Measurements from ENCODE around the gene DOCK9. TPM values are rescaled to one million over a fixed set of nuclear protein-coding genes. Genes with fewer than 3 reads are reported as not detected.

DOCK9 gene
- total and polyA plus RNA-seq, 2 experiments from 2014 or later, result 16.4 to 38.9 TPM

GRCh38 chr13:98787173-98787572 is 190.7 kb downstream of the DOCK9 start:
- Histone ChIP-seq H3K4me1 (ENCODE audit: insufficient read depth) (peaks cover 4% of the 10 kb centered on the region), H3K79me2 (no peaks in the 10 kb centered on the region), H4K20me1 (ENCODE audit: insufficient read depth, poor library complexity, severe bottlenecking) (no peaks in the 10 kb centered on the region), H3K9me3 (ENCODE audit: low read depth) (no peaks in the 10 kb centered on the region), H3K4me3 (no peak overlapping the region), H3K27ac (no peak overlapping the region), H2AFZ (no peak overlapping the region), H3K36me3 (replicated peaks; ENCODE audit: insufficient read depth, low read depth) (no peaks in the 10 kb centered on the region), H3K9me2 (replicated peaks; ENCODE audit: insufficient read depth) (no peaks in the 10 kb centered on the region), H3K4me2 (no peak overlapping the region), H3K27me3 (no peaks in the 10 kb centered on the region)
- WGBS (ENCODE audit: low lambda C conversion rate, missing lambda C conversion rate), result 89% methylated on average over 10 of the region's 10 CpGs
- no peak for DNase-seq (ENCODE audit: low spot score)
- TF ChIP-seq CTCF (IDR thresholded peaks at IDR 0.05; ENCODE audit: poor library complexity), result no peak
- no peak for TF ChIP-seq EZH2 (IDR thresholded peaks at IDR 0.05; ENCODE audit: borderline replicate concordance)
- TF ChIP-seq EZH2phosphoT487 (IDR thresholded peaks at IDR 0.05; ENCODE audit: low read depth, severe bottlenecking, unreplicated experiment), result no peak

- Histone ChIP-seq H3K9me2 (replicated peaks; ENCODE audit: insufficient read depth) (no peaks in the 10 kb centered on the region), H2AFZ (no peak overlapping the region), H4K20me1 (ENCODE audit: insufficient read depth, poor library complexity, severe bottlenecking) (no peaks in the 10 kb centered on the region), H3K9me3 (ENCODE audit: low read depth) (no peaks in the 10 kb centered on the region), H3K79me2 (no peaks in the 10 kb centered on the region), H3K4me2 (no peak overlapping the region), H3K4me3 (no peak overlapping the region), H3K27ac (no peak overlapping the region), H3K27me3 (no peaks in the 10 kb centered on the region), H3K4me1 (ENCODE audit: insufficient read depth) (no peaks in the 10 kb centered on the region), H3K36me3 (replicated peaks; ENCODE audit: insufficient read depth, low read depth) (no peaks in the 10 kb centered on the region)
- TF ChIP-seq CTCF (IDR thresholded peaks at IDR 0.05; ENCODE audit: poor library complexity), result no peak
- TF ChIP-seq EZH2phosphoT487 (IDR thresholded peaks at IDR 0.05; ENCODE audit: low read depth, severe bottlenecking, unreplicated experiment), result no peak
- TF ChIP-seq EZH2 (IDR thresholded peaks at IDR 0.05; ENCODE audit: borderline replicate concordance), result no peak
- DNase-seq (ENCODE audit: low spot score), result no peak
- WGBS (ENCODE audit: low lambda C conversion rate, missing lambda C conversion rate), result 77% methylated on average over 7 of the region's 7 CpGs
Observed at GRCh38 chr13:98786023-98786422, 191.8 kb downstream of the DOCK9 start.

GRCh38 chr13:98785405-98785804 is 192.5 kb downstream of the DOCK9 start:
- WGBS (ENCODE audit: low lambda C conversion rate, missing lambda C conversion rate), result 92% methylated on average over 10 of the region's 10 CpGs
- Histone ChIP-seq H2AFZ (no peak overlapping the region), H3K4me2 (no peak overlapping the region), H3K4me1 (ENCODE audit: insufficient read depth) (no peaks in the 10 kb centered on the region), H3K36me3 (replicated peaks; ENCODE audit: insufficient read depth, low read depth) (no peaks in the 10 kb centered on the region), H3K27ac (no peak overlapping the region), H3K79me2 (no peaks in the 10 kb centered on the region), H4K20me1 (ENCODE audit: insufficient read depth, poor library complexity, severe bottlenecking) (no peaks in the 10 kb centered on the region), H3K9me3 (ENCODE audit: low read depth) (no peaks in the 10 kb centered on the region), H3K4me3 (no peak overlapping the region), H3K9me2 (replicated peaks; ENCODE audit: insufficient read depth) (no peaks in the 10 kb centered on the region), H3K27me3 (no peaks in the 10 kb centered on the region)
- no peak for DNase-seq (ENCODE audit: low spot score)
- TF ChIP-seq EZH2phosphoT487 (IDR thresholded peaks at IDR 0.05; ENCODE audit: low read depth, severe bottlenecking, unreplicated experiment) (no peak), EZH2 (IDR thresholded peaks at IDR 0.05; ENCODE audit: borderline replicate concordance) (no peak), CTCF (IDR thresholded peaks at IDR 0.05; ENCODE audit: poor library complexity) (no peak)

- no peak for DNase-seq (ENCODE audit: low spot score)
- 89% methylated on average over 8 of the region's 8 CpGs for WGBS (ENCODE audit: low lambda C conversion rate, missing lambda C conversion rate)
Observed at GRCh38 chr13:98784666-98785065, 193.2 kb downstream of the DOCK9 start.

More at GRCh38 chr13:98784666-98785065, 193.2 kb downstream of the DOCK9 start:
- H2AFZ ChIP-seq, result no peak overlapping the region
- no peak overlapping the region for H3K4me2 ChIP-seq
- H3K4me1 ChIP-seq (ENCODE audit: insufficient read depth), result no peaks in the 10 kb centered on the region
- H3K4me3 ChIP-seq, result no peak overlapping the region
- no peaks in the 10 kb centered on the region for H3K9me2 ChIP-seq (replicated peaks; ENCODE audit: insufficient read depth)
- H3K9me3 ChIP-seq (ENCODE audit: low read depth), result no peaks in the 10 kb centered on the region
- TF ChIP-seq CTCF (IDR thresholded peaks at IDR 0.05; ENCODE audit: poor library complexity) (no peak), EZH2phosphoT487 (IDR thresholded peaks at IDR 0.05; ENCODE audit: low read depth, severe bottlenecking, unreplicated experiment) (no peak), EZH2 (IDR thresholded peaks at IDR 0.05; ENCODE audit: borderline replicate concordance) (no peak)
- no peaks in the 10 kb centered on the region for H3K36me3 ChIP-seq (replicated peaks; ENCODE audit: insufficient read depth, low read depth)
- no peaks in the 10 kb centered on the region for H4K20me1 ChIP-seq (ENCODE audit: insufficient read depth, poor library complexity, severe bottlenecking)
- H3K27me3 ChIP-seq, result no peaks in the 10 kb centered on the region
- H3K79me2 ChIP-seq, result no peaks in the 10 kb centered on the region
- H3K27ac ChIP-seq, result peak overlapping the region; percentile 20

Measured in hepatocyte (in vitro differentiated cells).